GM06990 (cell line): Measurements from ENCODE around the gene RRN3.
"Not testable (repeated sequence)": the region's sequence is repeated elsewhere in the genome, so short reads cannot be mapped to it uniquely, and the experiment has no call there.

ENCODE experiments used
- DNase-seq: peaks from one replicate; pipeline ENCODE4 v3.0.0-alpha.2; 2011; ENCODE audit not compliant: insufficient read length; ENCODE audit errors: extremely low read depth
- H3K27me3 ChIP-seq: replicated peaks from 2 replicates; pipeline ENCODE4 v1.6.0; 2011; ENCODE audit warnings: low read length; ENCODE audit not compliant: control insufficient read depth, insufficient read depth
- H3K36me3 ChIP-seq: 2 replicates; pipeline ENCODE4 v1.5.1; 2011; ENCODE audit warnings: low read length; ENCODE audit not compliant: control insufficient read depth, insufficient read depth
- H3K4me3 ChIP-seq: replicated peaks from 2 replicates; pipeline ENCODE4 v1.5.1; 2011; ENCODE audit warnings: low read depth, mild to moderate bottlenecking, control low read depth, low read length
- TF ChIP-seq, protein P1 (sequence below): IDR thresholded peaks from 2 replicates; pipeline ENCODE4 v1.5.1; 2011; ENCODE audit warnings: low read length, control low read depth, mild to moderate bottlenecking, inconsistent platforms; ENCODE audit not compliant: insufficient read depth, poor library complexity, severe bottlenecking

Gene RRN3

DNA sequence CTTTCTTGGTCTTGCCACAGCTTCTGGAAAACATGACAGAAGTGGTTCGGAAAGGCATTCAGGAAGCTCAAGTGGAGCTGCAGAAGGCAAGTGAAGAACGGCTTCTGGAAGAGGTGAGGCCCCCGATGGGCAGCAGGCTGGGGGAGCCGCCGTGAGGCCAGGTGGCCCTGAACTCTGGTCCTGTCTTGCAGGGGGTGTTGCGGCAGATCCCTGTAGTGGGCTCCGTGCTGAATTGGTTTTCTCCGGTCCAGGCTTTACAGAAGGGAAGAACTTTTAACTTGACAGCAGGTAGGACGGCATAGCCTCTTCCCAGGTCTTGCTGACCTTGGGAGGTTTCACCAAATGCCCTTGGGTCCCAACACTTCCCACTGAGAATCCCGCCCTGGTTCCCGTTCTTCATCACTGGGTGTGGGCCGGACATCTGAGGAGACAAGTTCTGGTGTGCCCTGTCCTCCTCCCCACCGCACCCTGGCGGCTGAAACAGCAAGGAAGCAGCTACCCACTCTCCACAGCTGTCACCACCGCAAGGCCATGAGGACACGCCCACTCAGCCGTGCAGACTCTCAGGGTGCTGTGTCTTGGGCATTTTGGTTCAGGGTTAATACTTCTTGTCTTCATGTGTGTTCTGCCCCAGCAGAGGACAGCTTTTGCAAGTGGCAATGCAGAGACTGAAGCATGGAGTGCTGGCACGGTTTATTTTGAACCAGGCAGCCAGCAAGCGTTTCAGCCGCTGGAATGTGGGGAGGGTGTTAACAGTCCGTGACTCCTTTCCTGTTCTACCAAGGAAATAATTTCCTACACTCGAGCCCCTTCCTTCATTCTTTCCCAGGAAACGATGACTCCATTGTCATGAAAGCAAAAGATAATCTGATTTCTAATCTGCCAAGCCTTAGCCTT, 59.6 kb downstream of the RRN3 start:
- TF ChIP-seq, protein P1, sequence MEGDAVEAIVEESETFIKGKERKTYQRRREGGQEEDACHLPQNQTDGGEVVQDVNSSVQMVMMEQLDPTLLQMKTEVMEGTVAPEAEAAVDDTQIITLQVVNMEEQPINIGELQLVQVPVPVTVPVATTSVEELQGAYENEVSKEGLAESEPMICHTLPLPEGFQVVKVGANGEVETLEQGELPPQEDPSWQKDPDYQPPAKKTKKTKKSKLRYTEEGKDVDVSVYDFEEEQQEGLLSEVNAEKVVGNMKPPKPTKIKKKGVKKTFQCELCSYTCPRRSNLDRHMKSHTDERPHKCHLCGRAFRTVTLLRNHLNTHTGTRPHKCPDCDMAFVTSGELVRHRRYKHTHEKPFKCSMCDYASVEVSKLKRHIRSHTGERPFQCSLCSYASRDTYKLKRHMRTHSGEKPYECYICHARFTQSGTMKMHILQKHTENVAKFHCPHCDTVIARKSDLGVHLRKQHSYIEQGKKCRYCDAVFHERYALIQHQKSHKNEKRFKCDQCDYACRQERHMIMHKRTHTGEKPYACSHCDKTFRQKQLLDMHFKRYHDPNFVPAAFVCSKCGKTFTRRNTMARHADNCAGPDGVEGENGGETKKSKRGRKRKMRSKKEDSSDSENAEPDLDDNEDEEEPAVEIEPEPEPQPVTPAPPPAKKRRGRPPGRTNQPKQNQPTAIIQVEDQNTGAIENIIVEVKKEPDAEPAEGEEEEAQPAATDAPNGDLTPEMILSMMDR = no peak
- no peaks in the 10 kb centered on the region for H3K27me3 ChIP-seq
- H3K36me3 ChIP-seq = peaks cover 48% of the 10 kb centered on the region
- no peak for DNase-seq
- no peak overlapping the region for H3K4me3 ChIP-seq

DNA sequence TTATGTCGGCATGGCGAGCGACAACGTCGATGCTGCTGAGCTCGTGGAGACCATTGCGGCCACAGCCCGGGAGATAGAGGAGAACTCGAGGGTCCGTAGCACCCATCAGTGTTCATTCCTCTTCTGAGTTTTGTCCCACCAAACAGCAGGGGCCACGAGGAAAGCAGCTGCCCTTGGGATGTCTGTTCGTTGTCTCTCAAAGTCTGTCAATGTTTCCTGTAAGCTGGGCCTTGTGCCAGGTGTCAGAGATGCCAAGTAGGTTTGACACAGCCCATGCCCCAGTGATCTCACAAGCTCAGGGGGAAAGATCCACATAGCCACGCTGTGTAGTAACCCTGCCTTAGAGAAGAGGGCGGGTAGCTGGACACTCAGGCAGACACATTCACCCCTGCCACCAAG, 60.8 kb downstream of the RRN3 start:
- H3K27me3 ChIP-seq = no peaks in the 10 kb centered on the region
- no peak for DNase-seq
- peaks cover 50% of the 10 kb centered on the region for H3K36me3 ChIP-seq
- TF ChIP-seq, protein P1 = no peak
- H3K4me3 ChIP-seq = no peak overlapping the region

DNA sequence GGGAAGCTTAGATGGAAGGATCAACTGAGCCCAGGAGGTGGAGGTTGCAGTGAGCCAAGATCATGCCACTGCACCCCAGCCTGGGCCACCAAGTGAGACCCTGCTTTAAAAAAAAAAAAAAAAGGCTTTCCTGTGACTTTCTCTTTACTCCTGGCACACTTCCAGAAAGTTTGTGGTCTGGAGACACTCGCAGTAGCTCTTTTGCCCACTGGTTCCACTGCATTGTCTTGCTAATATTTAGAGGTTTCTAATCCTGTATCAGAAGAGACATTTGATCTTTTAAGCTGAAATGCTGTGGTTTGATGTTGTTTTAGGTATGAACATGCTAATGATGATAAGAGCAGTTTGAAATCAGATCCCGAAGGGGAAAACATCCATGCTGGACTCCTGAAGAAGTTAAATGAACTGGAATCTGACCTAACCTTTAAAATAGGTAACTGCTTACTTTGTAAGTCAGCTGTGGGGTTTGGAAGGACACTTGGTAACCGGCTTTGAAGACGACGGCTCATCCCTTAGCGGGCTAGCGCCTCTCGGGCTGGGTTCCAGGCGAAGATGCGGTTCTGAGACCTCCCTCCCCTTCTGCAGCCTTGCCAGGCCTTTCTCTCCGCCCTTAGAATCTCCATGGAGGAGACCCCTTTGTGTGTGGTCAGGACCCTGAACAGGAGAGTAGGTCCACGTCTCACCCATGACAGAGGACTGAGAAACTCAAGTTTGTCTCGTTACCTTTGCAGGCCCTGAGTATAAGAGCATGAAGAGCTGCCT, 61.3 kb downstream of the RRN3 start:
- Histone ChIP-seq H3K36me3 (peaks cover 51% of the 10 kb centered on the region), H3K4me3 (no peak overlapping the region), H3K27me3 (no peaks in the 10 kb centered on the region)
- no peak for DNase-seq
- TF ChIP-seq, protein P1 = no peak

DNA sequence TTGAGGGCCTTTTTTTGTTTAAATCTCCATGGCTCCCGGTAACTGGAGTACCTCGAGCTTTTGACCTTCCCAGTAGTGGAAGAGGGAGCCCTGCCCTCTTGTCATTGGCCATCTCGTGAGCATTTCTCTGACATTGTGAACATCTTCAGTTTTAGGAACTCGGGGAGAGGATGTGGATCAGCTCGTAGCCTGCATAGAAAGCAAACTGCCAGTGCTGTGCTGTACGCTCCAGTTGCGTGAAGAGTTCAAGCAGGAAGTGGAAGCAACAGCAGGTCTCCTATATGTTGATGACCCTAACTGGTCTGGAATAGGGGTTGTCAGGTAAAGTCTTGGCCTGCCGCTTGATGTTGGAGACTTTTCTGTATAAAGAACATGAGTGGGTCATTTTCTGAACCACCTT, 62.5 kb downstream of the RRN3 start:
- H3K4me3 ChIP-seq = no peak overlapping the region
- DNase-seq = no peak
- peaks cover 53% of the 10 kb centered on the region for H3K36me3 ChIP-seq
- TF ChIP-seq, protein P1 = no peak
- no peaks in the 10 kb centered on the region for H3K27me3 ChIP-seq

DNA sequence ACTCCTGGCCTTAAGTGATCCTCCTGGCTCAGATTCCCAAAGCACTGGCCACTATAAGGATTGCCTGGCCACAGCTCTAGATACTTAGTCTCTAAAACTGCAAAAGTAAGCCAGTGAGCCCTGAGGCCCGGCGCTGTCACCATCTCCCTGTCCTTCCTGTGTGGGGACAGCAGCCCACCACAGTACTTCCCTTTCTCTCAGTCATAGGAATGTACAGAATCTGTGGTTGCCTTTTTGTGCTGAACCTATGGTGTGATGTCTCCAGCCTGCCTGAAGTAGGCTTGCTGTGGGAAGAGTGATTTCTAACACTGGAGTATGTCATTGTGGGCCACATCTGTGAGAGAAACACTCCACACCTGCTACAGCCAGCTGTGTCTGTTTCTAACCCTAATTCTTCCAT, 62.9 kb downstream of the RRN3 start:
- H3K4me3 ChIP-seq = no peak overlapping the region
- TF ChIP-seq, protein P1 = no peak
- DNase-seq = no peak
- no peaks in the 10 kb centered on the region for H3K27me3 ChIP-seq
- peaks cover 51% of the 10 kb centered on the region for H3K36me3 ChIP-seq

DNA sequence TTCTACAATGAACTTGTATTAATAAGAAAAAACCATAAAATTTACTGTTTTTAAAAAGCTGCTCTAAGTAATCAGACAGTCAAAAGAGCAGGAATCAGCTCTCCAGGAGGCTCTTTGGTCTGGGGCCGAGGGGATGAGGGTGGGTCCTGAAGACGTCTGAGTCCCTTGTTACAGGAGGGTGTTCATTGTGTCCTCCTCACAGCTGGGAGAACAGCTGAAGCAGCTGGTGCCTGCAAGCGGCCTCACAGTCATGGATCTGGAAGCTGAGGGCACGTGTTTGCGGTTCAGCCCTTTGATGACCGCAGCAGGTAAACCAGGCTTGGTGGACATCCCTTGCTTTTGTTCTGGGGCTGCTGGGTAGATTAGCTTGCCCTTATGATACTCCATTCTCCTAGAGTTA, 64.3 kb downstream of the RRN3 start:
- H3K36me3 ChIP-seq = peaks cover 42% of the 10 kb centered on the region
- DNase-seq, H3K4me3 ChIP-seq, H3K27me3 ChIP-seq: not testable (repeated sequence)

DNA sequence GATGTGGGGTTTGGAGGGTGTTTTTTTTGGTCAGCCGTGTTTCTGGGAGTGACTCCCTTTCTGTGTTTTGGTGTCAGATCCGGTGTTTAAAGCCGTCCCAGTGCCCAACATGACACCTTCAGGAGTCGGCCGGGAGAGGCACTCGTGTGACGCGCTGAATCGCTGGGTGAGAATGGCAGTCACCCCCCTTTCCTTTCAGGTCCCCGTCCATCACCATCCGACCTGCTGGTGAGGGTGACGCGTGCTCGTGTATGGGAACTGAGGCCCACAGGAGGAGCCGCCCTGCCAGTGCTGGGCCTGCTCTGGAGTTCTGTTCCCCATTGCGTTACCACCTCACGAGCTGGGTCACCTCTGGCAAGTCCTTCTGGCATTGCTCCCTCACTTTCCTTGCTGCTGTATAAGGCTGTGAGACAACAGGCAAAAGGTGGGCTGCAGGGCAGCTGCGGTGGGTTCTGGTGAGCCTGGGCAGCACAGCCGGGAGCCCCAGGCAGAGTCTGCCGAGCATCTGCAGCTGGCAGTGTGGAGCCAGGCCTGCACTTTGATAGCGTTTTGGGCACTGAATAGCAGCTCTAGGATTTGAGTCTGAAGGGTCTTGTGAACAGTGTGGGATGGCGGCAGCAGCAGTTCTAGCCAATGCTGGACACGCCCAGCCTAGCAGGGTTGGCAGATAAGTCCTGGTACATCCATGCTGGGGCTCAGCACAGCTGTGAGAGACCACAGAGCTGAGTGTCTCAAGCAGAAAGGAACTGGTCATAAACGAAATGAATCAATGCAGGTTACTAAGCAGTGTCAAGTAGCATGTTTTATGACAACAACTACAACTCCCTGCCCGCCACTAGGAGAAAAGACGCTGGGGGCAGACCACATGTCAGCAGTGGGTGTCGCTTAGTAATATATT, 65.0 kb downstream of the RRN3 start:
- H3K36me3 ChIP-seq = peaks cover 39% of the 10 kb centered on the region
- not testable (repeated sequence) for DNase-seq, H3K4me3 ChIP-seq, H3K27me3 ChIP-seq

DNA sequence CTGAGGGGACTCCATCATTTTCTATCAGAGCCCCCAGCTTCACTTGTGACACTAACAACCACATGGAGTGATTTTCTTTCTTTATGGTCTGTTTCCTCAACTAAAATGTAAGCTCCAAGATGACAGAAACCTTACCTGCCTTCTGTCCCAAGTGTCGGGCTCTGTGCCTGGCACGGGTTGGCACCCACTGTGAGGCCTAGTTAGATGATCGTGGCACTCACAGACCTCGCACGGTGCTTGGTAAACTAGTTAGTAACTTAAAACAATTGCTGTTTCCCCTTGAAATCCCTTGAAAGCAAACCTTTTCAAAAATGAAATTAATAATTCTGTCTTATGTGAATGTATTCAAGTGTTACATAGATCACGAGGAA, 65.7 kb downstream of the RRN3 start:
- not testable (repeated sequence) for H3K27me3 ChIP-seq, DNase-seq, H3K4me3 ChIP-seq
- H3K36me3 ChIP-seq = peaks cover 35% of the 10 kb centered on the region
